CD4-positive, alpha-beta T cell treated with Interleukin-4 for 1 hour (primary cell): ENCODE measurements around the gene JOSD2.

Experiments
- DNase-seq, 2 donors: peaks; one replicate each; pipeline ENCODE4 v3.0.0-alpha.2; 2020 to 2022

The JOSD2 gene

GRCh38 chr19:50512999-50513745 is 2.2 kb upstream of the JOSD2 start:
- DNase-seq, result no peak

- no peak for DNase-seq
Observed at GRCh38 chr19:50512112-50512998, 1.4 kb upstream of the JOSD2 start.

- DNase-seq, result no peak
Observed at GRCh38 chr19:50510700-50511068, 307 bp downstream of the JOSD2 start.

- no peak for DNase-seq
Observed at GRCh38 chr19:50510121-50510670, 795 bp downstream of the JOSD2 start.

- no peak for DNase-seq
Observed at GRCh38 chr19:50509366-50509765, 1.6 kb downstream of the JOSD2 start.

- DNase-seq, result no peak
Observed at GRCh38 chr19:50508843-50509190, 2.2 kb downstream of the JOSD2 start.

- no peak for DNase-seq
Observed at GRCh38 chr19:50507376-50507775, 3.6 kb downstream of the JOSD2 start.

- DNase-seq, result no peak
Observed at GRCh38 chr19:50506700-50507099, 4.3 kb downstream of the JOSD2 start.

- DNase-seq, result no peak
Observed at GRCh38 chr19:50505856-50506611, 5.0 kb downstream of the JOSD2 start.

- no peak for DNase-seq
Observed at GRCh38 chr19:50501568-50502475, 9.2 kb downstream of the JOSD2 start.

GRCh38 chr19:50501186-50501567 is 9.8 kb downstream of the JOSD2 start:
- DNase-seq, result no peak

- DNase-seq, result no peak
Observed at GRCh38 chr19:50500753-50501151, 10.2 kb downstream of the JOSD2 start.

- DNase-seq, result peak in 1 of 2 donors; percentile 15
Observed at GRCh38 chr19:50500060-50500752, 10.8 kb downstream of the JOSD2 start.

GRCh38 chr19:50498219-50499056 is 12.6 kb downstream of the JOSD2 start:
- DNase-seq, result no peak

- no peak for DNase-seq
Observed at GRCh38 chr19:50497022-50497405, 14.0 kb downstream of the JOSD2 start.

- DNase-seq, result no peak
Observed at GRCh38 chr19:50496189-50497021, 14.6 kb downstream of the JOSD2 start.

- DNase-seq, result no peak
Observed at GRCh38 chr19:50495020-50495531, 15.9 kb downstream of the JOSD2 start.

- no peak for DNase-seq
Observed at GRCh38 chr19:50494186-50495019, 16.6 kb downstream of the JOSD2 start.
